ENCODE data around the gene NEO1.

The NEO1 gene

GRCh38 chr15:73275862-73276261 lies 223.6 kb downstream of the NEO1 start:
- in situ Hi-C loops (cut with MboI; ENCODE audit: low pct_unique_long_range_greater_than_20kb, low sequenced_read_pairs, unreplicated experiment), result loop anchor here (25.0 kb wide), 1 partner anchor 411 kb away; the partner anchor contains the start of gene CD276
- TF ChIP-seq CTCF (IDR thresholded peaks at IDR 0.05; ENCODE audit: extremely low read depth, insufficient read depth, missing control alignments), result no peak
- DNase-seq (ENCODE audit: low spot score), result no peak

GRCh38 chr15:73282567-73283365 lies 230.5 kb downstream of the NEO1 start:
- DNase-seq (ENCODE audit: low spot score), result no peak
- no peak for TF ChIP-seq CTCF (IDR thresholded peaks at IDR 0.05; ENCODE audit: extremely low read depth, insufficient read depth, missing control alignments)
- in situ Hi-C loops (cut with MboI; ENCODE audit: low pct_unique_long_range_greater_than_20kb, low sequenced_read_pairs, unreplicated experiment), result loop anchor here (25.0 kb wide), 1 partner anchor 405 kb away; the partner anchor contains the start of gene CD276

- DNase-seq (ENCODE audit: low spot score), result no peak
- in situ Hi-C loops (cut with MboI; ENCODE audit: low pct_unique_long_range_greater_than_20kb, low sequenced_read_pairs, unreplicated experiment), result loop anchor here (25.0 kb wide), 1 partner anchor 404 kb away; the partner anchor contains the start of gene CD276
These were observed 231.2 kb downstream of the NEO1 start for GRCh38 chr15:73283366-73283962.

GRCh38 chr15:73284090-73284716 lies 231.9 kb downstream of the NEO1 start:
- no peak for DNase-seq (ENCODE audit: low spot score)
- in situ Hi-C loops (cut with MboI; ENCODE audit: low pct_unique_long_range_greater_than_20kb, low sequenced_read_pairs, unreplicated experiment), result loop anchor here (25.0 kb wide), 1 partner anchor 403 kb away; the partner anchor contains the start of gene CD276
- peak; percentile 12 for TF ChIP-seq CTCF (IDR thresholded peaks at IDR 0.05; ENCODE audit: extremely low read depth, insufficient read depth, missing control alignments)

More at GRCh38 chr15:73283366-73283962, 231.2 kb downstream of the NEO1 start:
- TF ChIP-seq CTCF (IDR thresholded peaks at IDR 0.05; ENCODE audit: extremely low read depth, insufficient read depth, missing control alignments), result no peak

GRCh38 chr15:73286311-73286710 lies 234.0 kb downstream of the NEO1 start:
- TF ChIP-seq CTCF (IDR thresholded peaks at IDR 0.05; ENCODE audit: extremely low read depth, insufficient read depth, missing control alignments), result no peak
- DNase-seq (ENCODE audit: low spot score), result no peak
- in situ Hi-C loops (cut with MboI; ENCODE audit: low pct_unique_long_range_greater_than_20kb, low sequenced_read_pairs, unreplicated experiment), result loop anchor here (25.0 kb wide), 1 partner anchor 401 kb away; the partner anchor contains the start of gene CD276

GRCh38 chr15:73287019-73287418 lies 234.8 kb downstream of the NEO1 start:
- DNase-seq (ENCODE audit: low spot score), result no peak
- in situ Hi-C loops (cut with MboI; ENCODE audit: low pct_unique_long_range_greater_than_20kb, low sequenced_read_pairs, unreplicated experiment), result loop anchor here (25.0 kb wide), 1 partner anchor 400 kb away; the partner anchor contains the start of gene CD276
- TF ChIP-seq CTCF (IDR thresholded peaks at IDR 0.05; ENCODE audit: extremely low read depth, insufficient read depth, missing control alignments), result no peak
